Upper lobe of right lung (tissue), 1 donor: ENCODE data around the gene PDZK1IP1. TPM values are rescaled to one million over a fixed set of nuclear protein-coding genes. Genes with fewer than 3 reads are reported as not detected.

ENCODE experiments used
- ATAC-seq: fragments of 200-7000 bp; cut with Tn5 transposase; one replicate; pipeline ENCODE4 v1.9.1; 2020; ENCODE audit warnings: mild to moderate bottlenecking, moderate library complexity
- DNase-seq: peaks from one replicate; pipeline ENCODE4 v3.0.0-alpha.2; 2020
- H3K27ac ChIP-seq: fragments of 200-600 bp; one replicate; pipeline ENCODE4 v1.8.0; 2022
- H3K27me3 ChIP-seq: fragments of 200-600 bp; one replicate; pipeline ENCODE4 v1.8.0; 2022; ENCODE audit warnings: mild to moderate bottlenecking
- H3K36me3 ChIP-seq: fragments of 200-600 bp; one replicate; pipeline ENCODE4 v1.8.0; 2022
- H3K4me1 ChIP-seq: fragments of 200-600 bp; one replicate; pipeline ENCODE4 v1.8.0; 2022
- H3K4me3 ChIP-seq: fragments of 200-600 bp; one replicate; pipeline ENCODE4 v1.8.0; 2022; ENCODE audit warnings: mild to moderate bottlenecking
- H3K9me3 ChIP-seq: fragments of 200-600 bp; one replicate; pipeline ENCODE4 v1.8.0; 2022
- CTCF ChIP-seq: fragments of 200-600 bp; IDR thresholded peaks from one replicate; pipeline ENCODE4 v1.8.0; 2022; ENCODE audit warnings: antibody characterized with exemption
- intact Hi-C: fragments of 100-400 bp; cut with DNase I; formaldehyde crosslinking; loops from one replicate; pipeline ENCODE4 v1.11.0; 2022
- total RNA-seq: library from RNA; stranded (reverse); fragmentation: NEBNext Ultra II Directional; extraction: Animal tissue kit (Norgen Biotek cat#: 25700); gene quantifications from one replicate; pipeline ENCODE4 v1.2.1, GENCODE V29; 2021
- donor health status: DM: no; HTN: yes; CAD: no; lungs with severe emphysema.

PDZK1IP1 gene
- total RNA-seq, 1 donor from 2014 or later = 41.2 TPM

GRCh38 chr1:47179988-47180563 is 9.8 kb downstream of the PDZK1IP1 start:
- no peaks in the 10 kb centered on the region for H3K9me3 ChIP-seq
- H3K36me3 ChIP-seq = no peaks in the 10 kb centered on the region
- H3K4me3 ChIP-seq = no peak overlapping the region
- peaks cover 12% of the 10 kb centered on the region for H3K4me1 ChIP-seq
- H3K27me3 ChIP-seq = peaks cover 3% of the 10 kb centered on the region
- no peak for TF ChIP-seq CTCF
- no peak overlapping the region for H3K27ac ChIP-seq
- DNase-seq (peak; percentile 44), ATAC-seq (no peak)
- intact Hi-C loops = no loop called here

- no peak overlapping the region for H3K27ac ChIP-seq
- peak; percentile 95 for DNase-seq
- no peaks in the 10 kb centered on the region for H3K36me3 ChIP-seq
- TF ChIP-seq CTCF = peak; percentile 88
- peaks cover 3% of the 10 kb centered on the region for H3K27me3 ChIP-seq
- H3K9me3 ChIP-seq = no peaks in the 10 kb centered on the region
- peaks cover 12% of the 10 kb centered on the region for H3K4me1 ChIP-seq
- intact Hi-C loops = no loop called here
- peak overlapping the region; percentile 44 for H3K4me3 ChIP-seq
- ATAC-seq = peak; percentile 91
Measured at GRCh38 chr1:47179017-47179987, 10.5 kb downstream of the PDZK1IP1 start.

GRCh38 chr1:47178654-47179016 is 11.2 kb downstream of the PDZK1IP1 start:
- intact Hi-C loops = no loop called here
- Histone ChIP-seq H3K27ac (no peak overlapping the region), H3K4me3 (peak overlapping the region; percentile 44), H3K27me3 (peaks cover 3% of the 10 kb centered on the region), H3K9me3 (no peaks in the 10 kb centered on the region), H3K4me1 (peaks cover 12% of the 10 kb centered on the region), H3K36me3 (no peaks in the 10 kb centered on the region)
- no peak for TF ChIP-seq CTCF
- ATAC-seq (no peak), DNase-seq (peak; percentile 45)

- Histone ChIP-seq H3K9me3 (no peaks in the 10 kb centered on the region), H3K4me1 (peaks cover 12% of the 10 kb centered on the region), H3K36me3 (no peaks in the 10 kb centered on the region), H3K27me3 (peaks cover 3% of the 10 kb centered on the region), H3K27ac (no peak overlapping the region), H3K4me3 (no peak overlapping the region)
- ATAC-seq (no peak), DNase-seq (no peak)
- no peak for TF ChIP-seq CTCF
- intact Hi-C loops = no loop called here
Measured at GRCh38 chr1:47178020-47178419, 11.8 kb downstream of the PDZK1IP1 start.

GRCh38 chr1:47175227-47175934 is 14.5 kb downstream of the PDZK1IP1 start:
- Histone ChIP-seq H3K27ac (no peak overlapping the region), H3K27me3 (no peaks in the 10 kb centered on the region), H3K9me3 (no peaks in the 10 kb centered on the region), H3K4me1 (peaks cover 11% of the 10 kb centered on the region), H3K4me3 (no peak overlapping the region), H3K36me3 (no peaks in the 10 kb centered on the region)
- TF ChIP-seq CTCF = peak; percentile 98
- ATAC-seq = peak; percentile 79
- intact Hi-C loops = no loop called here
- peak; percentile 61 for DNase-seq
